Fibroblast of mammary gland (primary cell): ENCODE data around the gene PRUNE1.

Source experiments
- DNase-seq: peaks from one replicate; pipeline ENCODE4 v3.0.0-alpha.2; 2010; ENCODE audit warnings: low read depth
- H3K4me3 ChIP-seq: 2 replicates; pipeline ENCODE4 v1.5.1; 2011; ENCODE audit warnings: low read depth, mild to moderate bottlenecking, low read length, moderate library complexity; ENCODE audit not compliant: control insufficient read depth
- TF ChIP-seq, protein P1 (sequence below): conservative IDR thresholded peaks from 2 replicates; pipeline ENCODE4 v1.5.1; 2011; ENCODE audit warnings: low read depth, low read length, inconsistent platforms; ENCODE audit not compliant: control insufficient read depth, insufficient read depth

PRUNE1 gene, protein sequence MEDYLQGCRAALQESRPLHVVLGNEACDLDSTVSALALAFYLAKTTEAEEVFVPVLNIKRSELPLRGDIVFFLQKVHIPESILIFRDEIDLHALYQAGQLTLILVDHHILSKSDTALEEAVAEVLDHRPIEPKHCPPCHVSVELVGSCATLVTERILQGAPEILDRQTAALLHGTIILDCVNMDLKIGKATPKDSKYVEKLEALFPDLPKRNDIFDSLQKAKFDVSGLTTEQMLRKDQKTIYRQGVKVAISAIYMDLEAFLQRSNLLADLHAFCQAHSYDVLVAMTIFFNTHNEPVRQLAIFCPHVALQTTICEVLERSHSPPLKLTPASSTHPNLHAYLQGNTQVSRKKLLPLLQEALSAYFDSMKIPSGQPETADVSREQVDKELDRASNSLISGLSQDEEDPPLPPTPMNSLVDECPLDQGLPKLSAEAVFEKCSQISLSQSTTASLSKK

DNA sequence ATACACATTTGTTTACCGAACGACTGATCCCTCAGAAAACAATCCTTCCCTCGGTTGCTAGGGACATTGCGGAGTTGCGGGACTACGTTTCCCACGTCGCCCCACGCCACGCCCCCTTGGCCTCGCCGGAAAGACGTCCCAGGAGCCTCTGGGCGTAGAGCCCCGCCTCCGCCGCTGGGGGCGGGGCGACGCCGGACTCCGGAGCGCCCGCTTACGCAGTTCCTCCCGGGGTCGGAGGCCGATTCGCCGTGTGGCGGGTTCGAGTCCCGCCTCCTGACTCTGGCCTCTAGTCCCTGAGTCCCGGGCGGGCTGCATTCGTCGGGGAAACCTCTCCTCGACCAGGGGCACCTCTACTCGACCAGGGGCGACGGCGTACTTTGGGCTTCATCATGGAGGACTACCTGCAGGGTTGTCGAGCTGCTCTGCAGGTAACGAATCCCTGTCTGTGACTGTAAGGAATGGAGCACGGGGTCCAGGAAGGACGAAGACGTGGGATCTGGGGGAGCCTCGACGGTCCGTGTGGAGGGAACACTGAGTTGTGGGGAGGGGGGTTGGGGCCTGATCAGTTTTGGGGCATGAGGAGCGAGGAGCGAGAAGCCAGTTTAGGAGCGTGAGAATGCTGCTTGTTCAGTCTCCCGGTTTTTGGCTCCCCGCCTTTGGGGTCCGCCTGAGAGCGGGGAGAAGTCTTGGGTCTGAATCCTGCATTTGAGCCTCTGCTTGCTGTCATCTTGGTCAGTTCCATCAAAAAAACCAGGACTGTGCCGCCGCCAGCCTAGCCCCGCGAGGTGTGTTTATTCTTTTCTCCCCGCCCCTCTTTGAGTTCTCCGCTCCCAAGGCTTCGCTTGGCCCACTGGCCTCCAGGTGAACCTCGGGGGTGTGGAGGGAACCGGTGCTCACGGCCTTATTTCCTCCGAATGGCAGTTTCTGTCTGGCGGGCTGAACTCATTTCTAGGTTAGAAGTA is at the start of gene PRUNE1:
PRUNE1 (plus strand) TSS at position 206 of the 962 bp plus-strand sequence; CDS start at position 390, 184 bp downstream.
- DNase-seq = peak; percentile 96
- TF ChIP-seq, protein P1, sequence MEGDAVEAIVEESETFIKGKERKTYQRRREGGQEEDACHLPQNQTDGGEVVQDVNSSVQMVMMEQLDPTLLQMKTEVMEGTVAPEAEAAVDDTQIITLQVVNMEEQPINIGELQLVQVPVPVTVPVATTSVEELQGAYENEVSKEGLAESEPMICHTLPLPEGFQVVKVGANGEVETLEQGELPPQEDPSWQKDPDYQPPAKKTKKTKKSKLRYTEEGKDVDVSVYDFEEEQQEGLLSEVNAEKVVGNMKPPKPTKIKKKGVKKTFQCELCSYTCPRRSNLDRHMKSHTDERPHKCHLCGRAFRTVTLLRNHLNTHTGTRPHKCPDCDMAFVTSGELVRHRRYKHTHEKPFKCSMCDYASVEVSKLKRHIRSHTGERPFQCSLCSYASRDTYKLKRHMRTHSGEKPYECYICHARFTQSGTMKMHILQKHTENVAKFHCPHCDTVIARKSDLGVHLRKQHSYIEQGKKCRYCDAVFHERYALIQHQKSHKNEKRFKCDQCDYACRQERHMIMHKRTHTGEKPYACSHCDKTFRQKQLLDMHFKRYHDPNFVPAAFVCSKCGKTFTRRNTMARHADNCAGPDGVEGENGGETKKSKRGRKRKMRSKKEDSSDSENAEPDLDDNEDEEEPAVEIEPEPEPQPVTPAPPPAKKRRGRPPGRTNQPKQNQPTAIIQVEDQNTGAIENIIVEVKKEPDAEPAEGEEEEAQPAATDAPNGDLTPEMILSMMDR = no peak
- peak within 1 kb of the TSS; percentile 82 for H3K4me3 ChIP-seq

DNA sequence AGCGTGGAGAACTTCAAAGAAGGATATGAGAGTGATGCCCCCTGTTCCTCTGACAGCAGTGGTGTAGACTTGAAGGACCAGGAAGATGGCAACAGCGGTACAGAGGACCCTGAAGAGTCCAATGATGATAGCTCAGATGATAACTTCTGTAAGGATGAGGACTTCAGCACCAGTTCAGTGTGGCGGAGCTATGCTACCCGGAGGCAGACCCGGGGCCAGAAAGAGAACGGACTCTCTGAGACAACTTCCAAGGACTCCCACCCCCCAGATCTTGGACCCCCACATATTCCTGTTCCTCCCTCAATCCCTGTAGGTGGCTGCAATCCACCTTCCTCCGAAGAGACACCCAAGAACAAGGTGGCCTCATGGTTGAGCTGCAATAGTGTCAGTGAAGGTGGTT is 47.6 kb upstream of the PRUNE1 start:
- TF ChIP-seq, protein P1 = no peak
- DNase-seq = no peak
- no peak overlapping the region for H3K4me3 ChIP-seq

DNA sequence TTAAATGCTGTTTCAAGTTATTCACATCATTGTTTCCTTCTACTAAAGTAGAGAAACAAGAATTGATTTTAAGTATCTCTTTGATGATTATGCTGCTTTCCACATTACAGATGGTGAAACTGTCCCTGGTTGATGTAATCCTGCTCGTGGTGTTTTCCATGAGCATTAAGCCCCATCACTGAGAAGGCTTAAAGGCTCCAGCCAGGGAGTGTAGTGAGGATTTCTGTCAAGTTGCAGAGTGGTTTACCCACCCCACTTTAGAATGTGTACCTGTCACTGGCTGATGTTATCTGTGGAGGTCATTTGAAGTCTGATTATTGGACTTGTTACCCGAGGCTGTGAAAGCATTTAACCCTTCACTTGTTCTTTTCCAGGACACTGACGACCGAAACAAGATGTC is 46.5 kb upstream of the PRUNE1 start:
- H3K4me3 ChIP-seq = no peak overlapping the region
- no peak for DNase-seq
- TF ChIP-seq, protein P1 = no peak

DNA sequence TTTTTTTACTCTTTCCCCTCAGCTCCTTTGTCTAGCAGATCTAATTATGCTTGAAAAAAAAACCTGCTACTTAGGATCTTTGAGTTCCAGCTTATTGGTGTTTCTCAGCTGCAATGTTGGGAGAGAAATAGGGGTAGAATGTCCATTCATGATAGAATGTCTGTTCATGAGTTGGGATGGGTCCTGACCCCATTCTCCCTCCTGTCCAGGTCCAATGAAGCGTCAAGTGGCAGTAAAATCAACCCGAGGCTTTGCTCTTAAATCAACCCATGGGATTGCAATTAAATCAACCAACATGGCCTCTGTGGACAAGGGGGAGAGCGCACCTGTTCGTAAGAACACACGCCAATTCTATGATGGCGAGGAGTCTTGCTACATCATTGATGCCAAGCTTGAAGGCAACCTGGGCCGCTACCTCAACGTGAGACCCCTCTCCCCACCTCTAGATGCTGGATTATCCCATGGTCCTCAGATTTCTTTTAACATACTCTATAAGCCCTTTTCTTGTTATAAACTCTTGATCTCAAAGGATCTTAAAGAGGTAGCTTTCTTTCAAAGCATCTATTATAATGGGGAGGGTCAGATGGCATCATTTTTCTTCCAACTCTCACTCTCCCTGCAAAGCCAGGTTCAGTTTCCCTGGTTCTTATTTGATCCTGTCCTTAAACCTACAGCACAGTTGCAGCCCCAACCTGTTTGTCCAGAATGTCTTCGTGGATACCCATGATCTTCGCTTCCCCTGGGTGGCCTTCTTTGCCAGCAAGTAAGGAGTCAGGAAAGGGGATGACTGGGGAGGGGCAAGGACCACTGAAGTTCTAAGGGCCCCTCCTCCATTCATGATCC is 44.7 kb upstream of the PRUNE1 start:
- no peak for DNase-seq
- H3K4me3 ChIP-seq = no peak overlapping the region
- TF ChIP-seq, protein P1 = no peak

DNA sequence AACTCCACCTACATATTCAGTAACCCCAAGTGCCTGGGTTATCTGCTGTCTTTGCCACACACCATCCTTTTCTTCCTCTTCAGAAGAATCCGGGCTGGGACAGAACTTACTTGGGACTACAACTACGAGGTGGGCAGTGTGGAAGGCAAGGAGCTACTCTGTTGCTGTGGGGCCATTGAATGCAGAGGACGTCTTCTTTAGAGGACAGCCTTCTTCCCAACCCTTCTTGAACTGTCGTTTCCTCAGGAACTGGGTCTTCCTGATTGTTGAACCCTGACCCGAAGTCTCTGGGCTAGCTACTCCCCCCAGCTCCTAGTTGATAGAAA is 44.1 kb upstream of the PRUNE1 start:
- TF ChIP-seq, protein P1 = no peak
- DNase-seq = no peak
- H3K4me3 ChIP-seq = no peak overlapping the region

DNA sequence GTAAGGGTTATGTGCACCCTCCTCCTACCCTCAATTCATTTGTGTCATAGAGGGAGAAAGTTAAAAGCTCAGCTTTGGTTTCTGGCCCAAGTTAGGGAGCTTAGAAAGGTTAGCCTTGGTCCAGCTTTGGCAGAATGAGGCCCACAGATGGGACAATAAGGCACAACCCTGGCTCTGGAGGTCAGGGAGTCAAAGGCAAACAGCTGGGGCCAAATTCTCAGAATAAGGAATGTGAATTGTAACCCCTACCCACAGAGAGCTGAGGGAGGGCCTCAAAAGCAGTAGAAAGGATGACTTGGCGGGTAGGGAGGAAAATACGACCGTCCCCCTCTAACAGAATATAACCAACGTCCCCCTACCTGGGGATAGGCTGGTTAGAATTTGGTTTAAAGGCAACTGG is 42.6 kb upstream of the PRUNE1 start:
- H3K4me3 ChIP-seq = no peak overlapping the region
- TF ChIP-seq, protein P1 = no peak
- no peak for DNase-seq
